HG02973 (cell line): Measurements from ENCODE around the gene PRIM2.
A peak's percentile ranks its signal among the peaks of the same experiment; 100 is the strongest.
"Not testable (repeated sequence)": the region's sequence is repeated elsewhere in the genome, so short reads cannot be mapped to it uniquely, and the experiment has no call there.

Source experiments
- ATAC-seq: cut with Tn5 transposase; IDR thresholded peaks from one replicate; pipeline ENCODE4 v1.9.1; 2021; ENCODE audit warnings: moderate library complexity; ENCODE audit not compliant: unreplicated experiment

Gene PRIM2

GRCh38 chr6:57317060-57317943 is at the start of gene PRIM2:
PRIM2 (plus strand) TSS chr6:57317630; CDS start chr6:57318446, 816 bp downstream.
- peak; percentile 86 for ATAC-seq

GRCh38 chr6:57268294-57268640 is 49.2 kb upstream of the PRIM2 start:
- no peak for ATAC-seq

GRCh38 chr6:57274113-57274824 is 43.2 kb upstream of the PRIM2 start:
- not testable (repeated sequence) for ATAC-seq

GRCh38 chr6:57275384-57275783 is 42.0 kb upstream of the PRIM2 start:
- ATAC-seq: no peak

GRCh38 chr6:57276946-57277345 is 40.5 kb upstream of the PRIM2 start:
- ATAC-seq: no peak

- no peak for ATAC-seq
These were observed 38.9 kb upstream of the PRIM2 start for GRCh38 chr6:57278570-57278969.

GRCh38 chr6:57279013-57279412 is 38.4 kb upstream of the PRIM2 start:
- no peak for ATAC-seq

- no peak for ATAC-seq
These were observed 34.3 kb upstream of the PRIM2 start for GRCh38 chr6:57283106-57283505.

- ATAC-seq: no peak
These were observed 33.4 kb upstream of the PRIM2 start for GRCh38 chr6:57283911-57284455.

- ATAC-seq: not testable (repeated sequence)
These were observed 29.3 kb upstream of the PRIM2 start for GRCh38 chr6:57288136-57288535.

- ATAC-seq: not testable (repeated sequence)
These were observed 24.0 kb upstream of the PRIM2 start for GRCh38 chr6:57293472-57293871.

GRCh38 chr6:57294862-57295445 is 22.5 kb upstream of the PRIM2 start:
- no peak for ATAC-seq

- no peak for ATAC-seq
These were observed 19.9 kb upstream of the PRIM2 start for GRCh38 chr6:57297505-57297904.

GRCh38 chr6:57298741-57299140 is 18.7 kb upstream of the PRIM2 start:
- ATAC-seq: no peak

GRCh38 chr6:57301757-57302156 is 15.7 kb upstream of the PRIM2 start:
- no peak for ATAC-seq

GRCh38 chr6:57302477-57302876 is 15.0 kb upstream of the PRIM2 start:
- no peak for ATAC-seq

- no peak for ATAC-seq
These were observed 13.3 kb upstream of the PRIM2 start for GRCh38 chr6:57303931-57304681.

- ATAC-seq: no peak
These were observed 12.3 kb upstream of the PRIM2 start for GRCh38 chr6:57305107-57305506.

- ATAC-seq: no peak
These were observed 11.7 kb upstream of the PRIM2 start for GRCh38 chr6:57305761-57306160.

GRCh38 chr6:57306273-57306672 is 11.2 kb upstream of the PRIM2 start:
- ATAC-seq: no peak

GRCh38 chr6:57307850-57308249 is 9.6 kb upstream of the PRIM2 start:
- no peak for ATAC-seq
